Esophagus muscularis mucosa (tissue), 4 donors: Measurements from ENCODE around the gene PRDX3. TPM values are rescaled to one million over a fixed set of nuclear protein-coding genes. Genes with fewer than 3 reads are reported as not detected.
"Not testable (repeated sequence)": the region's sequence is repeated elsewhere in the genome, so short reads cannot be mapped to it uniquely, and the experiment has no call there.

ENCODE experiments used
- DNase-seq: peaks from one replicate; pipeline ENCODE4 v3.0.0-alpha.2; 2017; ENCODE audit errors: extremely low spot score
- H3K27ac ChIP-seq, 4 donors: fragments of 200-600 bp; sonication (generic); replicated peaks in 1 of 4; 1 replicate in 3 of 4; 2 replicates in 1 of 4; pipeline ENCODE4 v1.5.1; 2016 to 2019; ENCODE audit warnings: mild to moderate bottlenecking in 1 of 4
- H3K27me3 ChIP-seq, 4 donors: fragments of 200-600 bp; sonication (generic); one replicate each; pipeline versions ENCODE4 v1.5.1 to v1.6.0; 2016 to 2019
- H3K36me3 ChIP-seq, 4 donors: fragments of 200-600 bp; sonication (generic); one replicate each; pipeline ENCODE4 v1.5.1; 2016 to 2019
- H3K4me1 ChIP-seq, 4 donors: fragments of 200-600 bp; sonication (generic); one replicate each; pipeline ENCODE4 v1.5.1; 2016 to 2019
- H3K4me3 ChIP-seq, 4 donors: fragments of 200-600 bp; sonication (generic); 1 replicate in 2 of 4; 2 replicates in 2 of 4; pipeline ENCODE4 v1.5.1; 2016 to 2019; ENCODE audit warnings: mild to moderate bottlenecking in 4 of 4, moderate library complexity in 1 of 4
- H3K9me3 ChIP-seq, 4 donors: fragments of 200-600 bp; sonication (generic); 1 replicate in 3 of 4; 2 replicates in 1 of 4; pipeline ENCODE4 v1.5.1; 2016 to 2019
- CTCF ChIP-seq, 3 experiments: fragments of 200-600 bp in 2 of 3; fragments of 450-650 bp in 1 of 3; sonication (generic) in 2 of 3; IDR thresholded peaks; one replicate each; pipeline ENCODE4 v1.5.1; 2017 to 2019; ENCODE audit warnings: antibody characterized with exemption in 3 of 3, mild to moderate bottlenecking in 2 of 3, moderate library complexity in 1 of 3
- EP300 ChIP-seq: sonication (generic); formaldehyde crosslinking; IDR thresholded peaks from one replicate; pipeline ENCODE4 v1.6.1; 2017; ENCODE audit warnings: antibody characterized with exemption
- POLR2A ChIP-seq: fragments of 450-650 bp; IDR thresholded peaks from one replicate; pipeline ENCODE4 v1.6.1; 2017; ENCODE audit warnings: antibody characterized with exemption, moderate library complexity, mild to moderate bottlenecking, low read depth
- POLR2AphosphoS5 ChIP-seq, 2 donors: sonication (generic); formaldehyde crosslinking; IDR thresholded peaks; one replicate each; pipeline ENCODE4 v1.6.1; 2017; ENCODE audit warnings: antibody characterized with exemption in 2 of 2
- WGBS: methylation state at CpG from one replicate; pipeline ENCODE4 v1.1.5; 2018; 5-methylcytosine and 5-hydroxymethylcytosine counted together
- intact Hi-C: fragments of 100-400 bp; cut with DNase I; formaldehyde crosslinking; loops from one replicate; pipeline ENCODE4 v1.15.1; 2023
- total RNA-seq, 4 donors: library from RNA; depleted of rRNA; stranded (reverse); fragments of >200 nt; gene quantifications; one replicate each; pipeline versions ENCODE4 v1.1.0 to v1.2.1, GENCODE V29; 2016

PRDX3 gene
- total RNA-seq, 4 donors from 2014 or later, result 128 to 195 (median 171) TPM

GRCh38 chr10:119162452-119163092 is 16.0 kb downstream of the PRDX3 start:
- H3K36me3 ChIP-seq, result peaks cover 6 to 36% (median 30%) of the 10 kb centered on the region in 4 donors
- H3K4me1 ChIP-seq, result peaks cover 12 to 36% (median 30%) of the 10 kb centered on the region in 4 donors
- no peaks in the 10 kb centered on the region for H3K9me3 ChIP-seq
- H3K4me3 ChIP-seq, result no peak overlapping the region
- no peak for TF ChIP-seq POLR2AphosphoS5 (IDR thresholded peaks at IDR 0.05)
- TF ChIP-seq EP300, result no peak
- intact Hi-C loops, result no loop called here
- H3K27ac ChIP-seq, result peak overlapping the region; percentile 22 to 48 (median 36)
- no peaks in the 10 kb centered on the region for H3K27me3 ChIP-seq
- WGBS, result 93% methylated on average over 5 of the region's 5 CpGs
- no peak for DNase-seq

- Histone ChIP-seq H3K4me3 (no peak overlapping the region), H3K27ac (peak overlapping the region; percentile 22 to 48 (median 36)), H3K36me3 (peaks cover 9 to 38% (median 35%) of the 10 kb centered on the region in 4 donors), H3K4me1 (peaks cover 12 to 36% (median 30%) of the 10 kb centered on the region in 4 donors), H3K9me3 (no peaks in the 10 kb centered on the region), H3K27me3 (no peaks in the 10 kb centered on the region)
- TF ChIP-seq POLR2AphosphoS5 (IDR thresholded peaks at IDR 0.05) (no peak), EP300 (no peak), CTCF (IDR thresholded peaks at IDR 0.05) (peak in 2 of 3 experiments; percentile 19 to 39)
- intact Hi-C loops, result no loop called here
- no peak for DNase-seq
- WGBS, result 59% methylated on average over 11 of the region's 11 CpGs
These were observed 16.7 kb downstream of the PRDX3 start for GRCh38 chr10:119161680-119162451.

- Histone ChIP-seq H3K36me3 (peaks cover 32 to 63% (median 59%) of the 10 kb centered on the region in 4 donors), H3K4me1 (peaks cover under 1 to 18% (median 15%) of the 10 kb centered on the region in 4 donors), H3K27me3 (no peaks in the 10 kb centered on the region), H3K4me3 (no peak overlapping the region), H3K9me3 (no peaks in the 10 kb centered on the region), H3K27ac (no peak overlapping the region)
- no peak for TF ChIP-seq EP300
- TF ChIP-seq CTCF (IDR thresholded peaks at IDR 0.05), result no peak
- TF ChIP-seq POLR2A, result no peak
- TF ChIP-seq POLR2AphosphoS5 (IDR thresholded peaks at IDR 0.05), result no peak
- 82% methylated on average over 8 of the region's 8 CpGs for WGBS
- DNase-seq, result no peak
- intact Hi-C loops, result no loop called here
These were observed 19.3 kb downstream of the PRDX3 start for GRCh38 chr10:119159332-119159731.

GRCh38 chr10:119153661-119154060 is 25.0 kb downstream of the PRDX3 start:
- 94% methylated on average over 12 of the region's 12 CpGs for WGBS
- H3K4me3 ChIP-seq, result no peak overlapping the region
- DNase-seq, result no peak
- no peaks in the 10 kb centered on the region for H3K4me1 ChIP-seq
- TF ChIP-seq POLR2AphosphoS5 (IDR thresholded peaks at IDR 0.05), result no peak
- no peak for TF ChIP-seq POLR2A
- TF ChIP-seq CTCF (IDR thresholded peaks at IDR 0.05), result no peak
- no peak for TF ChIP-seq EP300
- H3K27ac ChIP-seq, result no peak overlapping the region
- H3K9me3 ChIP-seq, result no peaks in the 10 kb centered on the region
- no peaks in the 10 kb centered on the region for H3K27me3 ChIP-seq
- H3K36me3 ChIP-seq, result peaks cover 55 to 98% (median 85%) of the 10 kb centered on the region in 4 donors
- intact Hi-C loops, result no loop called here

GRCh38 chr10:119153041-119153440 is 25.6 kb downstream of the PRDX3 start:
- no peak overlapping the region for H3K27ac ChIP-seq
- 98% methylated on average over 5 of the region's 5 CpGs for WGBS
- H3K4me1 ChIP-seq, result no peaks in the 10 kb centered on the region
- H3K36me3 ChIP-seq, result peaks cover 52 to 98% (median 84%) of the 10 kb centered on the region in 4 donors
- H3K4me3 ChIP-seq, result no peak overlapping the region
- intact Hi-C loops, result no loop called here
- no peak for DNase-seq
- TF ChIP-seq CTCF (IDR thresholded peaks at IDR 0.05) (no peak), EP300 (no peak), POLR2A (no peak), POLR2AphosphoS5 (IDR thresholded peaks at IDR 0.05) (no peak)
- H3K9me3 ChIP-seq, result no peaks in the 10 kb centered on the region
- H3K27me3 ChIP-seq, result no peaks in the 10 kb centered on the region

- intact Hi-C loops, H3K4me1 ChIP-seq, H3K27ac ChIP-seq, DNase-seq, H3K27me3 ChIP-seq, H3K9me3 ChIP-seq, H3K4me3 ChIP-seq: not testable (repeated sequence)
- WGBS, result 93% methylated on average over 5 of the region's 6 CpGs
- H3K36me3 ChIP-seq, result peaks cover 55 to 100% (median 88%) of the 10 kb centered on the region in 4 donors
These were observed 27.0 kb downstream of the PRDX3 start for GRCh38 chr10:119151601-119152000.
